GM20431 (cell line): ENCODE results near the gene ZNF654.
"Not testable (repeated sequence)": the region's sequence is repeated elsewhere in the genome, so short reads cannot be mapped to it uniquely, and the experiment has no call there.

Experiments used
- in situ Hi-C: fragments of 300-500 bp; cut with MseI, MboI; formaldehyde crosslinking; loops from one replicate; pipeline ENCODE4 v1.15.0; 2020; ENCODE audit warnings: low sequenced_read_pairs; ENCODE audit not compliant: unreplicated experiment

Gene ZNF654

GRCh38 chr3:88058581-88059379 lies at the start of gene ZNF654, which contains the start of gene CGGBP1:
TSS of gene ZNF654 (plus strand) at chr3:88059255. CDS start at chr3:88059320, 65 bp downstream.
TSS of gene CGGBP1 (minus strand) at chr3:88059005. CDS start at chr3:88055976, 3,029 bp downstream.
- in situ Hi-C loops: no loop called here

- in situ Hi-C loops: no loop called here
These were observed 48.2 kb upstream of the ZNF654 start for GRCh38 chr3:88010810-88011209.

- in situ Hi-C loops: no loop called here
These were observed 45.5 kb upstream of the ZNF654 start for GRCh38 chr3:88013592-88013991.

GRCh38 chr3:88015656-88016055 lies 43.4 kb upstream of the ZNF654 start:
- in situ Hi-C loops: not testable (repeated sequence)

GRCh38 chr3:88019024-88019423 lies 40.0 kb upstream of the ZNF654 start:
- in situ Hi-C loops: no loop called here

- in situ Hi-C loops: no loop called here
These were observed 34.0 kb upstream of the ZNF654 start for GRCh38 chr3:88025001-88025552.

- in situ Hi-C loops: no loop called here
These were observed 30.2 kb upstream of the ZNF654 start for GRCh38 chr3:88028876-88029275.

- in situ Hi-C loops: no loop called here
These were observed 28.8 kb upstream of the ZNF654 start for GRCh38 chr3:88030210-88030609.

GRCh38 chr3:88031642-88032077 lies 27.4 kb upstream of the ZNF654 start:
- in situ Hi-C loops: no loop called here

GRCh38 chr3:88032245-88032644 lies 26.8 kb upstream of the ZNF654 start:
- in situ Hi-C loops: no loop called here

GRCh38 chr3:88033079-88033478 lies 26.0 kb upstream of the ZNF654 start:
- in situ Hi-C loops: no loop called here

GRCh38 chr3:88033808-88034207 lies 25.2 kb upstream of the ZNF654 start:
- in situ Hi-C loops: no loop called here

GRCh38 chr3:88034491-88035275 lies 24.4 kb upstream of the ZNF654 start:
- in situ Hi-C loops: no loop called here

- in situ Hi-C loops: no loop called here
These were observed 22.8 kb upstream of the ZNF654 start for GRCh38 chr3:88036221-88036620.

- in situ Hi-C loops: no loop called here
These were observed 20.5 kb upstream of the ZNF654 start for GRCh38 chr3:88038566-88038965.

GRCh38 chr3:88040529-88040928 lies 18.5 kb upstream of the ZNF654 start:
- in situ Hi-C loops: no loop called here

GRCh38 chr3:88041005-88041404 lies 18.1 kb upstream of the ZNF654 start:
- in situ Hi-C loops: no loop called here

- in situ Hi-C loops: no loop called here
These were observed 14.6 kb upstream of the ZNF654 start for GRCh38 chr3:88044411-88044810.

GRCh38 chr3:88046766-88047165 lies 12.3 kb upstream of the ZNF654 start:
- in situ Hi-C loops: no loop called here

GRCh38 chr3:88057630-88058305 lies 1.3 kb upstream of the ZNF654 start:
- in situ Hi-C loops: no loop called here

- in situ Hi-C loops: no loop called here
These were observed 812 bp upstream of the ZNF654 start for GRCh38 chr3:88058306-88058580.
